Inflammatory macrophage treated with lipopolysaccharide for 4 hours (primary cell): ENCODE data around the gene PPM1L.
"Not testable (repeated sequence)": the region's sequence is repeated elsewhere in the genome, so short reads cannot be mapped to it uniquely, and the experiment has no call there.

Experiments used
- DNase-seq: peaks from one replicate; pipeline ENCODE4 v3.0.0-alpha.2; 2020

The PPM1L gene

GRCh38 chr3:160755776-160756304 lies at the start of gene PPM1L:
PPM1L (plus strand) TSS chr3:160756231.
- peak; percentile 81 for DNase-seq

GRCh38 chr3:160707187-160707794 lies 48.7 kb upstream of the PPM1L start:
- DNase-seq = peak; percentile 43

- DNase-seq = no peak
These were observed 46.4 kb upstream of the PPM1L start for GRCh38 chr3:160709477-160710182.

GRCh38 chr3:160713144-160713543 lies 42.9 kb upstream of the PPM1L start:
- not testable (repeated sequence) for DNase-seq

GRCh38 chr3:160719710-160720109 lies 36.3 kb upstream of the PPM1L start:
- no peak for DNase-seq

GRCh38 chr3:160720123-160720746 lies 35.8 kb upstream of the PPM1L start:
- no peak for DNase-seq

- DNase-seq = no peak
These were observed 33.7 kb upstream of the PPM1L start for GRCh38 chr3:160722331-160722730.

GRCh38 chr3:160725338-160725737 lies 30.7 kb upstream of the PPM1L start:
- no peak for DNase-seq

- no peak for DNase-seq
These were observed 20.2 kb upstream of the PPM1L start for GRCh38 chr3:160735826-160736225.

GRCh38 chr3:160738048-160738447 lies 18.0 kb upstream of the PPM1L start:
- DNase-seq = no peak

- no peak for DNase-seq
These were observed 17.0 kb upstream of the PPM1L start for GRCh38 chr3:160739079-160739478.

GRCh38 chr3:160746976-160747375 lies 9.1 kb upstream of the PPM1L start:
- DNase-seq = no peak

GRCh38 chr3:160747422-160747821 lies 8.6 kb upstream of the PPM1L start:
- DNase-seq = no peak

GRCh38 chr3:160748231-160748630 lies 7.8 kb upstream of the PPM1L start:
- DNase-seq = no peak

GRCh38 chr3:160748787-160749186 lies 7.2 kb upstream of the PPM1L start:
- no peak for DNase-seq

- no peak for DNase-seq
These were observed 2.1 kb upstream of the PPM1L start for GRCh38 chr3:160753953-160754352.

GRCh38 chr3:160754371-160754854 lies 1.6 kb upstream of the PPM1L start:
- DNase-seq = peak; percentile 37

- DNase-seq = peak; percentile 94
These were observed 930 bp upstream of the PPM1L start for GRCh38 chr3:160754855-160755747.

- no peak for DNase-seq
These were observed 1.4 kb downstream of the PPM1L start for GRCh38 chr3:160757233-160758106.

GRCh38 chr3:160758929-160759577 lies 3.0 kb downstream of the PPM1L start:
- no peak for DNase-seq

GRCh38 chr3:160763073-160763472 lies 7.0 kb downstream of the PPM1L start:
- no peak for DNase-seq
